GM21737 (cell line): ENCODE data around the gene SLC10A4.
"Not testable (repeated sequence)": the region's sequence is repeated elsewhere in the genome, so short reads cannot be mapped to it uniquely, and the experiment has no call there.

Experiments used
- ATAC-seq: cut with Tn5 transposase; IDR thresholded peaks from one replicate; pipeline ENCODE4 v1.9.1; 2021; ENCODE audit warnings: mild to moderate bottlenecking, moderate library complexity; ENCODE audit not compliant: unreplicated experiment

SLC10A4 gene, protein sequence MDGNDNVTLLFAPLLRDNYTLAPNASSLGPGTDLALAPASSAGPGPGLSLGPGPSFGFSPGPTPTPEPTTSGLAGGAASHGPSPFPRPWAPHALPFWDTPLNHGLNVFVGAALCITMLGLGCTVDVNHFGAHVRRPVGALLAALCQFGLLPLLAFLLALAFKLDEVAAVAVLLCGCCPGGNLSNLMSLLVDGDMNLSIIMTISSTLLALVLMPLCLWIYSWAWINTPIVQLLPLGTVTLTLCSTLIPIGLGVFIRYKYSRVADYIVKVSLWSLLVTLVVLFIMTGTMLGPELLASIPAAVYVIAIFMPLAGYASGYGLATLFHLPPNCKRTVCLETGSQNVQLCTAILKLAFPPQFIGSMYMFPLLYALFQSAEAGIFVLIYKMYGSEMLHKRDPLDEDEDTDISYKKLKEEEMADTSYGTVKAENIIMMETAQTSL

GRCh38 chr4:48483006-48483776 lies at the start of gene SLC10A4:
TSS of gene SLC10A4 (plus strand) at chr4:48483343. CDS start at chr4:48483562, 219 bp downstream.
- ATAC-seq: no peak

GRCh38 chr4:48436318-48436717 lies 46.8 kb upstream of the SLC10A4 start:
- ATAC-seq: no peak

- no peak for ATAC-seq
These were observed 43.2 kb upstream of the SLC10A4 start for GRCh38 chr4:48439988-48440387.

DNA sequence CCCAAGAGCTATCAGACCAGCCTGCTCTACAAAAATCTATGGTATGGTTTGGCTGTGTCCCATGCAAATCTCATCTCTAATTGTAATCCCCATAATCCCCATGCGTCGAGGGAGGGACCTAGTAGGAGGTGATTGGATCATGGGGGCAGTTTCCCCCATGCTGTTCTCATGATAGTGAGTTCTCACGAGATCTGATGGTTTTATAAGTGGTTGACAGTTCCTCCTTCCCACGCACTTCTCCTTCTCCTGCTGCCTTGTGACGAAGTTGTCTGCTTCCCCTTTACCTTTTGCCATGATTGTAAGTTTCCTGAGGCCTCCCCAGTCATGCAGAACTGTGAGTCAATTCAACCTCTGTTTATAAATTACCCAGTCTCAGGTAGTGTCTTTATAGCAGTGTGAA lies 42.2 kb upstream of the SLC10A4 start:
- not testable (repeated sequence) for ATAC-seq

GRCh38 chr4:48445704-48446103 lies 37.4 kb upstream of the SLC10A4 start:
- no peak for ATAC-seq

DNA sequence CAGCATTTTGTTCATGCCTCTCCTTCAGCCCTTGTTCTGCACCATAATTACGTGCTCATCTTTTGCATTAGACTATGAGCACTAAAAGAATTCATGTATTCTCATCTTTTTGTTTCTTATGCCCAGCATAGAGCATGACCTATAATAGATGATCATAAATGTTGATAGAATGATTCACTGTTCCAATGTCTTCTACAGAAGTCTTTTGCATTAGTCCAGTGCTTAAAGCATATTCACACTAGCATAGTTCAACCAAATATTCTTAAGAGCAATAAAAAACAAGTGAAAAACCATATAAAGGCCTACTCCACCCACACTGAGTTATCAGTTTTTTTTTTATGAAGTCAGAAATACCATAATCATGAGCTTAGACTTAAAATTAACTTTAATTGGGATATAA lies 36.5 kb upstream of the SLC10A4 start:
- no peak for ATAC-seq

DNA sequence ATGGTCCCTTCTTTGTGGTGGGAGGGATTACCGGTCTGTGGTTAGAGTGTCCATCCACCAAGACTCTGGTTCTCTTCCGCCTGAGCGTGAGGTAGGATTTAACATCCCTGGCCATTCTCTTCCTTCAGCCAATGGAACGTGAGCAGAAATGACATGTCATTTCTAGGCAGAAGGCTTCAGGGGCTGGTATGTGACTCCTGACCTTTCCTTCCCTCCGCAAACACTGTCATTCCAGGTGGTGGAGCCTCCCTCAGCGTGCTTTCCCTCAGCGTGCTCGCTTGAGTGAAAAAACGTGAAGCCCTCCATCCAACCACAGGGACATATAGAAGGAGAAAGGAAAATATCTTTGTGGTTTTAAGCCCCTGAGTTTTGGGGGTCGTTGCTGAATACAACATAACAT lies 34.0 kb upstream of the SLC10A4 start:
- no peak for ATAC-seq

GRCh38 chr4:48450740-48451139 lies 32.4 kb upstream of the SLC10A4 start:
- no peak for ATAC-seq

DNA sequence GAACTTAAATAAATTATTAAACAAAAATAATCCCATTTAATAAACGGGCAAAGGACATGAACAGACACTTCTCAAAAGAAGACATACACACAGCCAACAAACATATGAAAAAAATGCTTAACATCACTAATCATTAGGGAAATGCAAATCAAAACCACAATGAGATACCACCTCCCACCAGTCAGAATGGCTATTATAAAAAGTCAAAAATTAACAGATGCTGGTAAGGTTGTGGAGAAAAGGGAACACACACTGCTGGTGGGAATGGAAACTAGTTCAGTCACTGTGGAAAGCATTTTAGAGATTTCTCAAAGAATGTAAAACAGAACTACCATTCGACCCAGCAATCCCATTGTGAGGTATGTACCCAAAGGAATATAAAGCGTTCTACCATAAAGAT lies 31.5 kb upstream of the SLC10A4 start:
- ATAC-seq: not testable (repeated sequence)

DNA sequence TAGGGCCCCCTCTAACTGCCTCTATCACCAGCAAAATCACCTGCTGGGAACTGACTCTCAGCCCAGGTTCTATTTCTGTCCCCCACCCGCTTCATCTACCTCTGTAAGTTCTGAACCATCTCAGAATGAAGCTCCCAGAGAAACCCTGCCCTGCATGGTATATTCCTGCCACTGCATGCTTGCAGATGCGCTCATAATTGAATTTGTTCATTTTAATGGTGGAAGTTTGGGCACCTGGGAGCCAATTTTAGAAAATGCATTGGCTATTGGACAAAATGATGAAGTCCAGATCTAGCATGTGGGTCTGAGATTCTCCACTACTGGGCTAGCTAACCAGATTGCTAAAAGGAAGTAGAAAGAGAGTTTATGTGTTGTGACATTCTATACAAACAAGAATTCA lies 28.6 kb upstream of the SLC10A4 start:
- ATAC-seq: no peak

DNA sequence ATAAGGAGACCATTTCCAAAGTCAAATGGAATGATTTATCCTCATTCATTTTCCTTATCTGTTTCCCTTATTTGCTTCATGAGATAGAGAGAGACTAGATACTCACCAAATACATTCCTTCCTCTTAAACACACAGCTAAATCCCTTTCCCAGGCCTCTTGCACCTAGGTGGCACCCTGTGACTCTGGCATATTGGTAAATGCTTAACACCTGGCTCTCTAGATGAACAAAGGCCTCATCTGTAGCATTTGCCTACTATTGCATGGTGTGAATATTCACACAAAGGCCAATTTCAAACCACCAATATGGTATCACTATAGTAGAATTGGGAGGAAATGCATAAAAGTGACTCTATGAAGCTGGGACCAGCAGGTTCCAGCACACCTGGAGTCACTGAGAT lies 22.1 kb upstream of the SLC10A4 start:
- no peak for ATAC-seq

DNA sequence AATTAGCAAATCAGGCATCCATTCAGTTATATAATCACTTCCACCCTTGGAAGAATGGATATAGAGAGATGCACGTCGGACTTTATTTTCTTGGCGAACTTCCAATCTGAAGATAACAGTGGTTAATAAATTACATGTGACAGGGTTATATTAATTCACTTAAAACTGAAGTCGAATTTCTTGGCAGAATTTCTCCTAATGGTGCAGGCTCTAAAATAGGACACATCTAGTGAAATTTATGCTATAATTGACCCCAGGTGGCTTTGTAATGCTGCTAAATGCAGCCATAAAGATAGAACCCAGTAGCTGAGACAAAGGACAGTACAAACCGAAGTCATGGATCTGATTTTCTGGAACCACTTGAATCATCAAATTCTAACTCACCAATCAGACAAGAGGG lies 20.8 kb upstream of the SLC10A4 start:
- no peak for ATAC-seq

- ATAC-seq: peak; percentile 90
These were observed 15.7 kb upstream of the SLC10A4 start for GRCh38 chr4:48467442-48467841.

- ATAC-seq: no peak
These were observed 15.3 kb upstream of the SLC10A4 start for GRCh38 chr4:48467891-48468290.

DNA sequence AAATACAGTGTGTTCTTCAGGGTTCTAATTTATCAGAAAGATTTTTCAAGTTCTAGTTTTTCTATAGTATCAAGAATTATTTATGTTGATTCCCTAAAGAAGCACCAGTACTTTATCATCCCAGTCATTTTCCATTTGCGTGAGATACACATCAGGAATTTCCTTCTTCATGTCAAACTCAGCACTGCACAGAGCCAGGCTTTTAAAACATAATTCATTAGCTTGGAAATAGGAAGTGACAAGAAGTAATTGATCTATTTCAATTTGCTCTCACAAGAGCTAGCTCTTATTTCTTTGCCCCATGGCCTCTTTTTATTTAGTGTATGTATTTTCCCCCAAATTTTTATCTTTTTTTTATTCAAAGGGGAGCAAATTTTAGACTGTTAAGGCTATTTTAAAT lies 13.0 kb upstream of the SLC10A4 start:
- no peak for ATAC-seq

- ATAC-seq: no peak
These were observed 12.6 kb upstream of the SLC10A4 start for GRCh38 chr4:48470570-48470969.

DNA sequence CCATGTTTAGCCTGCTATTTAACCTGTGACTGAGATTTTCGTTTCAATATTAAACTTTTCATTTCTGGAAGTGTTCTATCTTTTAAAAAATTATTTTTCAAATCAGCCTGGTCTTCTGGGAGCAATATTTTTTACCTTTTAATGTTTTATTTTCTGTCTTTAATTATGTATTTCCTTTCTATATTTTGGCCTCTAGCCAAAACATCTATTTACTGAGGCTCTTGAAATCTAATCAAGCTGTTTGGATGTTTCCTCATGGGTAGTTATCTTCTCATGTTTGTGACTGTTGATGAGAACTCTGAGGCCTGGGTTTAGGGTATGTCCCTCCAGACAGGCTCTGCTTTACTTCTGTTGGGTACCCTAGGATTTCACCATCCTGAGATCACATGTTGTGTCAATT lies 10.3 kb upstream of the SLC10A4 start:
- ATAC-seq: no peak

DNA sequence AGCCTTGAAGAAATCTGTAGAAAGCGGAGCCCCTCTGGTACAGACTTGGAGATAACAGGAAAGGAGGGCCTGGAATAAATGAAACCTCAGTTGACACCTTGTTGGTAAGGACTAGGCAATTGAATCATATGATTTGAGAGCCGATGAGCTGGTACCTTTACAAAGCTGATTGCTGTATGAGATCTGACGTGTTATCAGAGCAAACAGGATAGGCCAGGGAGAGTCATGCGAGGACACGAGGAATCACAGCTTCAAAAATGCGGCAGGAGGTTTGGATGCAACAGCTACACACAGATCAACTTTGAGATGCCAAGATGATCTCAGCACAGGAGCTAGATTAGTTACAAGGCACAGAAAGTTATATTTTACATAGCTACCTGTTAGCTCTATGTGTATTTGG lies 7.4 kb upstream of the SLC10A4 start:
- no peak for ATAC-seq

GRCh38 chr4:48478273-48478672 lies 4.9 kb upstream of the SLC10A4 start:
- no peak for ATAC-seq

DNA sequence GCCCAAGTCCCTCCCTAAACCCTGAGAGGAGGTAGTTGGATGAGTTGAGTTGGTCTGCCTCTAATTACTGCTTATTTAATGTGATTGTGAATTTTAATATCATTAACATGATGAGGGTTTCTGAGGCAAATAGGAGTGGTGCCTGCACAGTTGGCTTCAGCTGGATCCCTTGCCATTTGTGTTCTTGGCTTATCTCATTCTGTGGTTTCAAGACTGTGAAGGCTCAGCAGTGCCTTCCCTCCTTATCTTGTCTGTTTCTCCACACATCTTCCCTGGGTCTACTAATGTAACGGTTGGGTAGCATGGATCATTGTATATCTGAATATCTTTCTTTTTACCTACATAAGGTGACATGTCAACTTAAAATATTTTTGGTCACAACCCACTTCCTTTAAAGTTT lies 1.6 kb upstream of the SLC10A4 start:
- ATAC-seq: no peak

- no peak for ATAC-seq
These were observed 792 bp downstream of the SLC10A4 start for GRCh38 chr4:48483777-48484493.
